HG02970 (cell line): ENCODE results near the gene JPH2.
"Not testable (repeated sequence)": the region's sequence is repeated elsewhere in the genome, so short reads cannot be mapped to it uniquely, and the experiment has no call there.

ENCODE experiments used
- ATAC-seq: cut with Tn5 transposase; IDR thresholded peaks from one replicate; pipeline ENCODE4 v1.9.1; 2021; ENCODE audit warnings: mild to moderate bottlenecking, moderate library complexity, moderate number of reproducible peaks; ENCODE audit not compliant: unreplicated experiment, low FRiP score

The JPH2 gene

DNA sequence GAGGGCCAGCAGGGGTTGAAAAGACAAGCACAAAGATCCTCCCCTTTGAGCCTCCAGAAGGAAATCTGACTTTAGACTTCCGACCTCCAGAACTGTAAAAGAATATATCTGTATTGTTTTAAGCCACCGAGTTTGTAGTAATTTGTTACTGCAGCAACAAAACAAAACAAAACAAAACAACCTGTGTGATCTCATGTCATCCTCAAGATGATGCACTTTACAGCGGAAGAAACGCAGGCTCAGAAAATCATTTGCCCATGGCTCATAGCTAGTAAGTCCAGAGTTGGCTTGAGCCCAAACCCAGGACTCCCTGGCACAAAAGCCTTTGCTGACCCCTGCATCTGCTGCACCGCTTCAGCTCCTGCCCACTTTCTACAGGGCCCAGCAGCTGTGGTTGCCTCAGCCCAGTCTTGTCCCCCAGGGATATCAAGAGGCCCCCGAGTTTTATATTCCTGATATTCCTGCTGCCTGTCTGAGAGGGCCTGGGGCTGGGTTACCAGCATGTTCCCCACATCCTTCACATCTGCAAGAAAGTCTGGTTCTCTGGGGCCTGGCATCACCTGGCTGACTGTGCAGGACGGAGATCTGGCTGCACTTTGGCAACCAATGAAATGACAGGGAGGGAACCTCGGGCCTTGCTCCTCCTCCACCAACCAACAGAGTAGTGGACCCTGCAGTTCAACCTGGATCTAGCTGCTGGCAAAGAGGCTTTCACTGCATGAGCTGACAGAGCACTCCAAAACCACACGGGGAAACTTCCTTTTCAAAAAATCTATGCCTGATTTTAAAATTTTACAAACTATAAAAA, 56.9 kb downstream of the JPH2 start:
- ATAC-seq = no peak

- not testable (repeated sequence) for ATAC-seq
These were observed 57.7 kb downstream of the JPH2 start for GRCh38 chr20:44129300-44129699.

DNA sequence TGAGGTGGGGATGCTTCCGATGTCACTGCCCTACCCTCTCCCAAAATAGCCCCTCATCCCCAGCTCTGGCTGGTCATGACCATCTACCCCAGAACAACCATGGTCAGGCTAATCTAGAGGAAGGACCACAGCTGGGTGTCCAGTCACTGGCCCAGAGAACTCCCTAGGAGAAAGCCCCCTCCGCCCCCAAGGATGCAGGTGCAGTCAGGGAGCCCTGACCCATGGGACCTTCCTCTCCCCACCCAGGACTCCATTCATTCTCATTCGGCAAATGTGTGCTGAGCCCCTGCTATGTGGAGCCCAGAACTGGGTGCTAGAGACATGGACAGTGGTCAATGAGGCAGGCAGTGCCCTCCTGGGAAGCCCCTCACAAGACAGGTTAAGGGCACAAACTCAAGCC, 60.5 kb downstream of the JPH2 start:
- no peak for ATAC-seq

- ATAC-seq = no peak
These were observed 61.5 kb downstream of the JPH2 start for GRCh38 chr20:44125332-44126127.

DNA sequence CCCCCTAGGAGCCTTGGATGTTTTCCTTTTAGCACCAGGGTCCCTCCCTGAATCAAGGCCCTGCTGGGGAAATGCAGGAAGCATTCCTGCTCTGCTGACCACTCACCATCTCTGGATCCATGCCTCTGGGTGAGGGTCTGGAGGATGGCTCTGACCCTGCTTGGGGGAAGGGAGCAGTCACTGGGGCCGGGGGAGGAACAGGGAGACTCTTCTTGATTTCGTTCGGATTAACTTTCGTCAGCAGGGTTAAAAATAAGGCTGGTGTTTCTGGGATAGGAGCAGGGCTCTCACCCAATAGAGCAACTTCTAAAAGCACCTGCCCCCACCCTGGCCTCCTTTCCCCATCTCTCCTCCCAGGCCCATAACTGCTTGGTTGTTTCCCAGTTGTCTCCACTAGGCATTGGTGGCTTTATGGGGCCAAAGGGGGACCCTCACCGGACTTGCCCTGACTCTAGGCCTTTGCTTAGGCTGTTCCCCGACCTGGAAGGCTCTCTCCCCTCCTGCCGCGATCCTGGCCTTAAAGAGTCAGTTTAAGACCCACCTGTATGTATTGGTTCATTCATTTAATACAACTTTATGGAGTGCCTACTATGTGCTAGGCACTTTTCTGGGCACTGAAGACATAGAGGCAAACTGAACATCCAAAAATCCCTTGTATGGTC, 63.0 kb downstream of the JPH2 start:
- no peak for ATAC-seq

GRCh38 chr20:44123251-44123650, 63.7 kb downstream of the JPH2 start:
- no peak for ATAC-seq

DNA sequence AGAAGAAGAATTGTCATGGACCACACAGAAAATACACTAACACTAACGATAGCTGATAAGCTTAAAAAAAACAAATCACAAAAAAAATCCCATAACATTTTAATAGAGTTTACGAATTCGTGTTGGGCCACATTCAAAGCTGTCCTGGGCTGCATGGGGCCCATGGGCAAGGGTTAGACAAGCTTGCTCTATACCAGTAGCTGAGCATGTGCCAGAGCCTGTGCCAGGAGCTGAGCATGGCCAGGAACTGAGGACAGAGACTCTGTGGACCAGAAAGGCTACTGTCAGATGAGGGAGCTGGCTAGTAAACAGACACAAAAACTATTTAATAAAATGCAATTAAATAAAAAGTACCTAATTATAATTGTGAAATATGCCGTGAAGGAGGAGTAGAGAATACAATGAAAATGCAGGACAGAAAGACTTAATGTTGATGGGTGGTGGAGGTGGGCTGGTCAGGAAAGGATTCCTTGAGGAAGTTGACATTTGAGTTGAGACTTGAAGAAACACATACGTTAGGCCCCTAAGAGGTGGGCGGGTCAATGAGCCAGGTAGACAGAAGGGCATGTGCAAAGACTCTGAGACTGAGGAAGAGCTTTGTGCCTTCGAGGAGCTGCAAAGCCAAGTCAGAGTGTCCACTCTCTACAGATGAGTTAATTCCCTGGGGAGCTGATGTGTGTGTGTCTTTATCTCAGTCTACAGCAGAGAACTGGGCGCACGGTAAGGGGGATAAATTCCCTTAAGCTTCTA, 66.1 kb downstream of the JPH2 start:
- ATAC-seq = no peak

GRCh38 chr20:44118185-44119033, 68.6 kb downstream of the JPH2 start:
- ATAC-seq = no peak

DNA sequence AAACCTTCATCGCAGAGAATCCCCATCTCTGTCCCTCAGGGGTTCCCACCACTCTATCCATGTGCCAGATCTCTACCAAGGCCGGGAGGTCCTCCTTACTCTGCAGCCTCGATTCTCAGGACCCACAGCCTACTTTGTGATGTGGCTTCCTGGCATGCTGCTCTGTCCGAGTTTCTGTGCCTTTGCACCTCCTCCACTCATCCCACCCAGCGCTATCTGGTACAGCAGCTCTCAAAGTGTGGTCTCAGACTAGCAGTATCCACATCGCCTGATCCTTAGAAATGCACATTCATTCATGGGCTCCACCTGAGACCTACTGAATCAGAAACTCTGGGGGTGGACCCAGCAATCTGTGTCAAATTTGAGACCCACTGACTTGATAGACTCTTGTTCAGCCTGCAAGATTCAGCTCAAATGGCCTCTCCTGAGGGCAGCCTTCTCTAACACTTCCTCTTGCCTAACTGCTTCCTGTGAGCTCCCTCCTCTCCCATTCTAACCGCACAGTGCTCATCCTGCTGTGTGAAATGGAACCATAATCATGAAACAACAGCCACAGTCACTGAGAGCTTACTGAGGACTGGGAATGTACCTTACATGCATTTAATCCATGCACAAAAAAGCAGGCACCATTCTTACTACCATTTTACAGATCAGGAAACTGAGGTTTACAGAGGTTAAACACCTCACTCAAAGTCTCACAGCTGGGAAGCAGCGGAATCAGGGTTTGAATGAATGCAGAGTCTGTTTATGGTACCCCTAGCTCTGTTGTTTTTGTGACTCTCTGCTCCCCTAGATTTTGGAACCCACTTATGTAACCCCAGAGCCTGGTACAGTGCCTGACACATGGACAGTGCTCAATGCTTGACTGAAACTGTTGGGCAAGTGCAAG, 69.4 kb downstream of the JPH2 start:
- ATAC-seq = no peak

GRCh38 chr20:44115762-44116644, 71.0 kb downstream of the JPH2 start:
- no peak for ATAC-seq

DNA sequence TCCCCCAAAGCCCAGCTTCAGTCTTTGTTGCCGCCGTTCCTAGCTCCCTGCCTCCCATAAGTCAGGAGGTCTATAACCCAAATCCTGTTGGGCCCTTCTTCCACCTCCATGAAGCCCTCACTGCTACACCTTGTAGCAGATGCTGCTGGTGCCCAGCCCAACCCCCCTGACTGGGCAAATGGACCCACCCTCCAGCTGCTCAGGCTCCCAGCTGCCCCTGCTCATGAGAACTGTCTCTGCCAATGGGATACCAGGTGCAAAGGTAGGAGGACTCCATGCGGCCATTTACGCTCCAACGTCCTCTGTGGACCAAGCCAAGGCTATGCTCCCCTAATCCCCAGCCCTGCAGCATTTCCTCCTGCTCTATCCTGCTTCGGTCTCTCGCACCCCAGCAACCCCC, 71.8 kb downstream of the JPH2 start:
- ATAC-seq = no peak

- no peak for ATAC-seq
These were observed 73.2 kb downstream of the JPH2 start for GRCh38 chr20:44113618-44114376.

DNA sequence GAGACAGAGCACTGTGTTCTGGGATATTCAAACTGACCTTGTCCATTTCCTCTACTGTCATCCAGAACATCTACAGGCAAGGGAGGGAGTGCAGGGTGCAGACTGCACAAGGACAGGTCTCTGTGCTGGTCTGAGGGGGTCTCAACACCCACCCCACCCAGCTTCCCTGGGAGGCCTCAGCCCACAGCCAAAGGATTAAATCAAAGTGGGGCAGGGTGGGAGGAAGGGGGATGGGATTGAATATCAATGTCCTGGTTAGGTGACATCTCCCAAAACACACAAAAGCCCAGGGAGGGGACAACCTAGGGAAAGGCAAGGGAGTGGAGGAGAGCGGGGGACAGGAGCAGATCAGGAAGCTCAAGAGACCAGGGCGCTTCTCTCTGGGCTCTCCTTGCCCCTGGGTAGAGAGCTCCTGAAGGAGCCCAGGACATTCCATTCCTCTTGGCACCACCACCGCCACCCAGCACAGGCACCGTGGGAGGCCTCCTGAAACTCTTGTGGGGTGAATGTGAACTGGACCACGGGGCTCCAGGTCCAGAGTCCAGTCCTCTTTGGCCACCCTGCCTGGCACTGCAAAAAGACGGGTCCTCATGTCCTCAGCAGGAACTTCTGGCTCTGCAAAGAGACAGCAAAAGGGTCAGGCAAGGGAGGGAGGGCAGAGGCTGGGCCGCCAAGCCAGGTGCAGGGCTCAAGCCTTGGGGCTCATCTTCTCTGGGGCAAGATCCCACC, 73.9 kb downstream of the JPH2 start:
- no peak for ATAC-seq

DNA sequence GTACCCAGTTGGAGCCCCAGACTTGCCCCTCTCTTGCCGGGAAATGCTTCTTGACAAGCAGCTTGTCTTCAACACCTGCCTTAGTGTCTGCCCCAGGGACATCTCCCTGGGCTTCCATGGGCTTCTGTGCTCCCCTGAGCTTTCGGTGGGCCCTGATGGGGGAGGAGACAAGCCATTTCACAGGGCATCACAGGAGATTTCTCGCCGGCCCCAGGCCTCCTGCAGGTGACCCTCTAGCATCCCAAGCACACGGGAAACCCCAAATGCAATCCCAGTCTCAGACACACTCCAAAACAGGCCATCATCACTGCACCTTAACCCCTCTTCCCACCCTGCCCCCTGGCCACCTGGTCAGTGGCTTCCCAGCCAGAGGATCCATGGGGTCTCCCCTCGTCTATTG, 74.5 kb downstream of the JPH2 start:
- ATAC-seq = no peak

DNA sequence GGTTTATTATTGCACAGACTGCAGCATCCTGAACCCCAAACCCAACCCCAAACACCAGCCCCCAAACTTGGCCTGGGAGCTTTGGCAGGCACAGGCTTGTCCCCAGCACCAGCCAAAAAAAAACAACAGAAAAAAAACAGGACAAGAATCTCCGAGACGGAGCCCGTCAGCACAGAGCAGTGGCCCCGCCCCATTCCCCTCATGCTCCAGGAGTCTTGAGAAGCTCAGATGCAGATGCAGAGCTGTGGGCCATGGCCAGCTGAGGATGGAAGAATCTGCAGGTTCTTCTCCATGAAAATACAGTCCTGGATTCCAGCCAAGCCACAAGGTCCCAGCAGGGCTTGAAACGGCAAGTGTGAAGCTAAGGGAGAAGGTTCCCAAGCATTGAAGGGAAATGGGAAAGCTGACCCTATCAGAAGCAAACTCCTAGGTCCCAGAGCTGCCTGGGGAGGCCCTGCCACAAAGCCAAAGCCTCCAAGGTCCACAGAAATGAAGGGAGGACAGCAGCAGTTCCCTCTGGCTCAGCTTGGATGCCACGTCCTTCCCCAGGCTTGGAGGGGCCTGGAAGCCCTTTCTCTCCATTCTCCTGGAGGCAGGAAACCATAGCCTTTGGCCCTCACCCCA, 75.2 kb downstream of the JPH2 start:
- ATAC-seq = no peak
